GM10266 (cell line): Measurements from ENCODE around the gene BACE1-AS.

Experiments used
- DNase-seq: peaks from one replicate; pipeline ENCODE4 v3.0.0; 2012; ENCODE audit errors: extremely low spot score
- CTCF ChIP-seq: IDR thresholded peaks from 2 replicates; pipeline ENCODE4 v1.5.1; 2012; ENCODE audit warnings: mild to moderate bottlenecking, low read depth; ENCODE audit not compliant: control insufficient read depth, insufficient read depth; ENCODE audit errors: missing control alignments

BACE1-AS gene

GRCh38 chr11:117299351-117300282, 8.5 kb downstream of the BACE1-AS start:
- DNase-seq: no peak
- TF ChIP-seq CTCF: no peak

GRCh38 chr11:117300283-117300663, 9.1 kb downstream of the BACE1-AS start:
- no peak for DNase-seq
- TF ChIP-seq CTCF: no peak

GRCh38 chr11:117300773-117301172, 9.6 kb downstream of the BACE1-AS start:
- no peak for DNase-seq
- TF ChIP-seq CTCF: no peak

- no peak for DNase-seq
- no peak for TF ChIP-seq CTCF
These were observed 11.1 kb downstream of the BACE1-AS start for GRCh38 chr11:117302228-117302627.

GRCh38 chr11:117303101-117303500, 12.0 kb downstream of the BACE1-AS start:
- TF ChIP-seq CTCF: no peak
- DNase-seq: no peak

- no peak for TF ChIP-seq CTCF
- DNase-seq: no peak
These were observed 12.6 kb downstream of the BACE1-AS start for GRCh38 chr11:117303646-117304315.

- DNase-seq: no peak
- no peak for TF ChIP-seq CTCF
These were observed 14.0 kb downstream of the BACE1-AS start for GRCh38 chr11:117305145-117305544.
